Measurements from ENCODE around the gene ANKS1B.

GRCh38 chr12:98830657-98831056, 1154.1 kb downstream of the ANKS1B start:
- TF ChIP-seq CTCF (IDR thresholded peaks at IDR 0.05; ENCODE audit: low read length) (no peak), EZH2 (IDR thresholded peaks at IDR 0.05; ENCODE audit: borderline replicate concordance, low read length) (no peak)

Measured in OCI-LY1 (cell line).